Fibroblast of pulmonary artery (primary cell): ENCODE measurements around the gene MAD2L1BP.
"Not testable (repeated sequence)": the region's sequence is repeated elsewhere in the genome, so short reads cannot be mapped to it uniquely, and the experiment has no call there.

Experiments used
- DNase-seq: peaks from one replicate; pipeline ENCODE4 v3.0.0-alpha.2; 2010; ENCODE audit warnings: low read depth
- H3K4me3 ChIP-seq: replicated peaks from 2 replicates; pipeline ENCODE4 v1.5.1; 2011; ENCODE audit warnings: low read depth, mild to moderate bottlenecking, control low read depth, low read length, moderate library complexity
- TF ChIP-seq, protein P1 (sequence below): IDR thresholded peaks from 2 replicates; pipeline ENCODE4 v1.5.1; 2011; ENCODE audit warnings: mild to moderate bottlenecking, control low read depth, low read length, inconsistent platforms; ENCODE audit errors: missing control alignments

Gene MAD2L1BP, protein sequence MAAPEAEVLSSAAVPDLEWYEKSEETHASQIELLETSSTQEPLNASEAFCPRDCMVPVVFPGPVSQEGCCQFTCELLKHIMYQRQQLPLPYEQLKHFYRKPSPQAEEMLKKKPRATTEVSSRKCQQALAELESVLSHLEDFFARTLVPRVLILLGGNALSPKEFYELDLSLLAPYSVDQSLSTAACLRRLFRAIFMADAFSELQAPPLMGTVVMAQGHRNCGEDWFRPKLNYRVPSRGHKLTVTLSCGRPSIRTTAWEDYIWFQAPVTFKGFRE

DNA sequence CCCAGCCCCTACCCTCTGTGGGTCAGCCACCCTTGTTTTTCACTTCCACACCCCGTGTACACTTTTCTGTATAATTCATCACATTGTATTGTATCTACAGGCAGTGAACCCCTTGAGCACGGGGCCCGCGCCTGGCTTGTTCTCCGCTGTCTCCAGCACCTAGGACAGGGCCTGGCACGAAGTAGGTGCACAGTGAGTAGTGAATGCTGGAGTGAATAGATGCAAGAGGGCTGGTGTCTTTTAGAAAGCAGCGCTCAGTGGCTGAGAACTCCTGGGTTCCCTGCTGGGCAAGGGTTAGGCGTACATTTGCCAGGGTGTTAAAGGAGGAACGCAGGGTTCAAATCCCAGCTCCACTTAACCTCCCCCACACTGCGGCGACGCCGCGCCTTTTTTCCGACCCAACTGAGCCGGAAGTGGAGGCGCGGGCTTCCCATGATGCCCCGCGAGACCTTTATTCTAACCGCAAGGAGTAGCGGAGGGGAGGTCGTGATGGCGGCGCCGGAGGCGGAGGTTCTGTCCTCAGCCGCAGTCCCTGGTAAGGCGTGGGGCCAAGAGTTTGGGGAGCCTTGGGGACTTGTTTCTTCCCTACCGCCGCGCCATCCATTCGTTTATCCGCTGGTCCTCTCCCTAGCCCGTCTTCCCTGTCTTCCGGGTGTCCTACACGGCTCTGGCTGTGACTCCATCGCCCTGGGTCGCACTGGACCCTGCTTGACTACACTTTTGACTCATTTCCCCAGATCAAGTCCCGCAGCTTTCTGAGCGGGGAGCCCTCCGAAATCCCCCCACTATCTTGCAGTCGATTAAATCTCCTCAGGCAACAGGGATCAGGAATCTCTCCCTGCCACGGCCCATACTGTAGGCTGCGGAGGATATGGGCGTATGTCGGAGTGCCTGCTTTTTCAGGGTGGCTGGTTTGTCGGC is at the start of gene MAD2L1BP:
Gene MAD2L1BP (plus strand): TSS at position 454 of the 921 bp plus-strand sequence. CDS start 36 bp downstream, at position 490.
- TF ChIP-seq, protein P1, sequence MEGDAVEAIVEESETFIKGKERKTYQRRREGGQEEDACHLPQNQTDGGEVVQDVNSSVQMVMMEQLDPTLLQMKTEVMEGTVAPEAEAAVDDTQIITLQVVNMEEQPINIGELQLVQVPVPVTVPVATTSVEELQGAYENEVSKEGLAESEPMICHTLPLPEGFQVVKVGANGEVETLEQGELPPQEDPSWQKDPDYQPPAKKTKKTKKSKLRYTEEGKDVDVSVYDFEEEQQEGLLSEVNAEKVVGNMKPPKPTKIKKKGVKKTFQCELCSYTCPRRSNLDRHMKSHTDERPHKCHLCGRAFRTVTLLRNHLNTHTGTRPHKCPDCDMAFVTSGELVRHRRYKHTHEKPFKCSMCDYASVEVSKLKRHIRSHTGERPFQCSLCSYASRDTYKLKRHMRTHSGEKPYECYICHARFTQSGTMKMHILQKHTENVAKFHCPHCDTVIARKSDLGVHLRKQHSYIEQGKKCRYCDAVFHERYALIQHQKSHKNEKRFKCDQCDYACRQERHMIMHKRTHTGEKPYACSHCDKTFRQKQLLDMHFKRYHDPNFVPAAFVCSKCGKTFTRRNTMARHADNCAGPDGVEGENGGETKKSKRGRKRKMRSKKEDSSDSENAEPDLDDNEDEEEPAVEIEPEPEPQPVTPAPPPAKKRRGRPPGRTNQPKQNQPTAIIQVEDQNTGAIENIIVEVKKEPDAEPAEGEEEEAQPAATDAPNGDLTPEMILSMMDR = no peak
- DNase-seq = peak; percentile 68
- peak within 1 kb of the TSS; percentile 97 for H3K4me3 ChIP-seq

DNA sequence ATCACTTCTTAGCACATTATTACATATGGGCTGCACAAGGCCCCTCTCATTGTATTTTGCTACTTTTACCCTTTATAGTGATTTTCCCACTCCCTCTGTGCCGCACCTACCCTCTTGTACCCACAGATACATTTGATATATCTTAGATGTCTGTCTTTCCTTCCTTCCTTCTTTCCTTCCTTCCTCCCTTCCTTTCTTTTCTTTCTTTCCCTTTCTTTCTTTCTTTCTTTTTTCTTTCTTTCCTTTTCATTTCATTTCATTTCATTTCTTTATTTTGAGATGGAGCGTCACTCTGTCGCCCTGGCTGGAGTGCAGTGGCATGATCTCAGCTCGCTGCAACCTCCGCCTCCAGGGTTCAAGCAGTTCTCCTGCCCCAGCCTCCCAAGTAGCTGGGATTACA is 47.4 kb upstream of the MAD2L1BP start:
- H3K4me3 ChIP-seq = no peak overlapping the region
- DNase-seq = no peak
- TF ChIP-seq, protein P1 = no peak

DNA sequence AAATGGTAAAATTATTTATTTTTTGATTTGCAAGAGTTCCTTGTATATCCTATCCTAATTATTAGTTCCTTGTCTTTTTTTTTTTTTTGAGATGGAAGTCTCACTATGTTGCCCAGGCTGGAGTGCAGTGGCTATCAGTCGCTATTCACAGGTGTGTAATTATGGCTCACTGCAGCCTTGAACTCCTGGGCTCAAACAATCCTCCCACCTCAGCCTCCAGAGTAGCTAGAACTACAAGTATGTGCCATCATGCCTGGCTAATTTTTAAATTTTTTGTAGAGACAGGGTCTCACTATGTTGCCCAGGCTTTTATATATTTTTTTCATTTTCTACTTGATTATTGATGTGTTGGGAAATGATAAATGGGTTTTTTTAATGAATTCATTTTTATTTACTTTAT is 46.1 kb upstream of the MAD2L1BP start:
- not testable (repeated sequence) for DNase-seq, H3K4me3 ChIP-seq

DNA sequence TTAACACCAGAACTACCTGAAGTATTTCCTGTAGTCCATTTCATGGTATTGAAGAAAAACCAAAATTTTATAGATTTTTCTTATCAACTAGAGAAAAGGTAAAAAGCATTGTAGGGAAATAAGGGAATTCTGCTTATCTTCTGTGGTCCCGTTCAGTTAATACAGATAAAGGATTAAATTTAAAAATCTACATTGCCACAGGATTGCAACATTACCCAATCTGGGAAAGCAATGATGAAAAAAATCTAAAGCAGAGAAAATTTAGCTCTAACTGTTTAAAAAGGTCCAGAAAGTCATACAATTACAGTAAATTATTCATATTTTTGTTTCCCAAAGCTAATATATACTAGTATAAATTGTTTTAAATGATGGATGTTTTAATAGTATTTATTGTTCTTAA is 41.7 kb upstream of the MAD2L1BP start:
- no peak overlapping the region for H3K4me3 ChIP-seq
- DNase-seq = no peak
- TF ChIP-seq, protein P1 = no peak

DNA sequence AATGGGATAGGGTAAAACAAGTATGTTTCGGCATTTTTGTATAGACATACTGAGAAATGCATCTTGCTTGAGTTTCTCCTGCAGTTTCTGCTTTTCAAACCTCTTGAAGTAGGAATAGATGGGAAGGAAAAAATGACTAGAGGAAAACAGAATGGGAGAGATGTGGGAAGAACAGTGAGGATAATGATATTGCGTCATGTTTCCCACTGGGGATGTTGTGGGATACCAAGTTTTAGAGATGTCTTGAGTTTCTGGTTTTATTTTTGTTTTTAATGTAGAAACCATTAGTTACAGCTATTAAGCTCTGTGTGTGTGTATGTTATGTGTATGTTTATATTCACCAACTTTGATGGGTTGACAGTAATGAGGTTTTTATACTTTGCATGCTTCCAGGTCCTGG is 35.0 kb upstream of the MAD2L1BP start:
- DNase-seq = no peak
- H3K4me3 ChIP-seq = no peak overlapping the region
- TF ChIP-seq, protein P1 = no peak

DNA sequence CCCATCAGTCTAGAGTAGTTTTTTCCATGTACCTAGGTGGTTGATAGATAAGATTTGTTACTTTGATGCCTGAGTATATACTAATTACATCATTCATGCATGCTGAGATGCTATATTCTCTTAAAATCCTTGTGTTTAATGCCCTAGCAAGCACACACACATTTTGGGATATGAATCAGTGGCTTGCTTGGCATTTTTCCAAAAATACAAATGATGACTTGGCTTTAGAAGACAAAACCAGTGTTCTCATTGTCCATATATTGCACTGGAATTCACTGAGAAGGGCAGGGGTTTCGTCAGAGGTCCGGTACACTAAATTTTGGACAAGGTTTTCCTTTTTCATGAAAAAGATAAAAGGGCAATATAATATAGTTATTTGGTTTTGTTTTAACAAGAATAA is 31.5 kb upstream of the MAD2L1BP start:
- no peak overlapping the region for H3K4me3 ChIP-seq
- DNase-seq = peak; percentile 89
- TF ChIP-seq, protein P1 = no peak

DNA sequence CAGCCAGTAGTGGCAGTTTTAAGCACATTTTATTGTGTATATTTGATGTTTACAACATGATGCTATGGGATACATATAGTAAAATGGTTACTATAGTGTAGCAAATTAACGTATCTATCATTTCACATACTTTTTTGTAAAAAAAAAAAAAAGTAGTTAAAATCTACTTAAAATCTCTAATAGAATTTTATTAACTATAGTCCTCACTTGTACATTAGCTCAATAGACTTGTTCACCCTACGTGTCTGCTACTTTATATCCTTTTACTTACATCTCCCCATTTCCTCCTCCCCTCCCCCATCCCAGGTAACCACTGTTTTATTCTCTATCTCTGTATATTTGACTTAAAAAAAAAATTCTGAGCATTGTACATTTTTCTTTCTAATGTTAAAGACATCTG is 29.6 kb upstream of the MAD2L1BP start:
- no peak for DNase-seq
- H3K4me3 ChIP-seq = no peak overlapping the region
- TF ChIP-seq, protein P1 = no peak
